ENCODE data around the gene SEPTIN12.

SEPTIN12 gene

GRCh38 chr16:4752351-4753100 lies 35.6 kb downstream of the SEPTIN12 start:
- no peak for ATAC-seq
- no peak for TF ChIP-seq TOX (CRISPR knock-in tag; IDR thresholded peaks at IDR 0.05; ENCODE audit: borderline replicate concordance)
- TF ChIP-seq CSDC2 (CRISPR knock-in tag; IDR thresholded peaks at IDR 0.05), result no peak
- TF ChIP-seq ZNF70 (CRISPR knock-in tag; IDR thresholded peaks at IDR 0.05), result no peak
- no peak for TF ChIP-seq TCF4 (CRISPR knock-in tag; IDR thresholded peaks at IDR 0.05; ENCODE audit: borderline replicate concordance)
- TF ChIP-seq ZNF8 (CRISPR knock-in tag; IDR thresholded peaks at IDR 0.05), result no peak
- no peak for TF ChIP-seq BACH2 (CRISPR knock-in tag; IDR thresholded peaks at IDR 0.05; ENCODE audit: borderline replicate concordance)

- TF ChIP-seq ZNF565 (CRISPR knock-in tag; conservative IDR thresholded peaks at IDR 0.05; ENCODE audit: low read depth) (no peak), ZFP3 (CRISPR knock-in tag; IDR thresholded peaks at IDR 0.05) (no peak), ZC3H10 (CRISPR knock-in tag; IDR thresholded peaks at IDR 0.05) (no peak), GLIS3 (CRISPR knock-in tag; IDR thresholded peaks at IDR 0.05) (no peak), ARNTL (CRISPR knock-in tag; IDR thresholded peaks at IDR 0.05; ENCODE audit: borderline replicate concordance, low read depth) (no peak), OSR1 (CRISPR knock-in tag; IDR thresholded peaks at IDR 0.05) (no peak), TCF4 (CRISPR knock-in tag; IDR thresholded peaks at IDR 0.05; ENCODE audit: borderline replicate concordance) (no peak), PATZ1 (CRISPR knock-in tag; IDR thresholded peaks at IDR 0.05; ENCODE audit: borderline replicate concordance) (no peak), CSRNP3 (CRISPR knock-in tag; IDR thresholded peaks at IDR 0.05) (no peak), BACH2 (CRISPR knock-in tag; IDR thresholded peaks at IDR 0.05; ENCODE audit: borderline replicate concordance) (no peak), ZNF8 (CRISPR knock-in tag; IDR thresholded peaks at IDR 0.05) (no peak)
- ATAC-seq, result no peak
Measured at GRCh38 chr16:4750896-4751295, 37.2 kb downstream of the SEPTIN12 start.

- ATAC-seq, result no peak
- TF ChIP-seq POU6F1 (CRISPR knock-in tag; IDR thresholded peaks at IDR 0.05; ENCODE audit: borderline replicate concordance, low read depth), result no peak
Measured at GRCh38 chr16:4749700-4750257, 38.4 kb downstream of the SEPTIN12 start.

GRCh38 chr16:4748682-4749411 lies 39.3 kb downstream of the SEPTIN12 start:
- ATAC-seq, result no peak
- TF ChIP-seq TCF4 (CRISPR knock-in tag; IDR thresholded peaks at IDR 0.05; ENCODE audit: borderline replicate concordance) (no peak), ARNTL (CRISPR knock-in tag; IDR thresholded peaks at IDR 0.05; ENCODE audit: borderline replicate concordance, low read depth) (no peak), TSHZ2 (CRISPR knock-in tag; IDR thresholded peaks at IDR 0.05) (no peak), CSRNP3 (CRISPR knock-in tag; IDR thresholded peaks at IDR 0.05) (no peak), ZNF70 (CRISPR knock-in tag; IDR thresholded peaks at IDR 0.05) (no peak), ZNF8 (CRISPR knock-in tag; IDR thresholded peaks at IDR 0.05) (no peak), ISL1 (CRISPR knock-in tag; IDR thresholded peaks at IDR 0.05) (no peak), CSDC2 (CRISPR knock-in tag; IDR thresholded peaks at IDR 0.05) (no peak), ZFP3 (CRISPR knock-in tag; IDR thresholded peaks at IDR 0.05) (no peak), RARB (CRISPR knock-in tag; IDR thresholded peaks at IDR 0.05) (no peak), POU6F1 (CRISPR knock-in tag; IDR thresholded peaks at IDR 0.05; ENCODE audit: borderline replicate concordance, low read depth) (no peak), CREB5 (CRISPR knock-in tag; IDR thresholded peaks at IDR 0.05; ENCODE audit: low read depth) (no peak)
